HG03159 (cell line): Measurements from ENCODE around the gene SH3BP1.

ENCODE experiments used
- ATAC-seq: cut with Tn5 transposase; IDR thresholded peaks from one replicate; pipeline ENCODE4 v1.9.1; 2021; ENCODE audit warnings: mild to moderate bottlenecking, moderate library complexity; ENCODE audit not compliant: unreplicated experiment

Gene SH3BP1

GRCh38 chr22:37616201-37617083 lies 23.0 kb upstream of the SH3BP1 start:
- ATAC-seq = no peak

GRCh38 chr22:37617431-37617830 lies 22.0 kb upstream of the SH3BP1 start:
- ATAC-seq = no peak

GRCh38 chr22:37618072-37618656 lies 21.3 kb upstream of the SH3BP1 start:
- ATAC-seq = no peak

- ATAC-seq = no peak
Observed at GRCh38 chr22:37618674-37619073, 20.8 kb upstream of the SH3BP1 start.

GRCh38 chr22:37619991-37620390 lies 19.5 kb upstream of the SH3BP1 start:
- no peak for ATAC-seq

- ATAC-seq = no peak
Observed at GRCh38 chr22:37621352-37621860, 18.1 kb upstream of the SH3BP1 start.

- ATAC-seq = no peak
Observed at GRCh38 chr22:37623075-37624016, 16.1 kb upstream of the SH3BP1 start.

- ATAC-seq = no peak
Observed at GRCh38 chr22:37624017-37624365, 15.5 kb upstream of the SH3BP1 start.

GRCh38 chr22:37624876-37625275 lies 14.6 kb upstream of the SH3BP1 start:
- no peak for ATAC-seq

GRCh38 chr22:37625737-37626136 lies 13.7 kb upstream of the SH3BP1 start:
- no peak for ATAC-seq

GRCh38 chr22:37626144-37626543 lies 13.3 kb upstream of the SH3BP1 start:
- ATAC-seq = no peak

GRCh38 chr22:37626556-37627075 lies 12.9 kb upstream of the SH3BP1 start:
- no peak for ATAC-seq

- no peak for ATAC-seq
Observed at GRCh38 chr22:37627121-37627520, 12.3 kb upstream of the SH3BP1 start.

GRCh38 chr22:37627545-37627944 lies 11.9 kb upstream of the SH3BP1 start:
- ATAC-seq = no peak

GRCh38 chr22:37628830-37629229 lies 10.6 kb upstream of the SH3BP1 start:
- no peak for ATAC-seq

GRCh38 chr22:37629928-37630327 lies 9.5 kb upstream of the SH3BP1 start:
- ATAC-seq = no peak

GRCh38 chr22:37630839-37631435 lies 8.5 kb upstream of the SH3BP1 start:
- no peak for ATAC-seq

GRCh38 chr22:37631448-37632173 lies 7.9 kb upstream of the SH3BP1 start:
- ATAC-seq = no peak

GRCh38 chr22:37632174-37633088 lies 7.0 kb upstream of the SH3BP1 start:
- ATAC-seq = no peak
